ENCODE measurements around the gene PDZD11. TPM values are rescaled to one million over a fixed set of nuclear protein-coding genes. Genes with fewer than 3 reads are reported as not detected.
"Not testable (repeated sequence)": the region's sequence is repeated elsewhere in the genome, so short reads cannot be mapped to it uniquely, and the experiment has no call there.

PDZD11 gene
- total RNA-seq, 1 experiment from 2014 or later, result 30.6 TPM

GRCh38 chrX:70324326-70324725, 34.6 kb upstream of the PDZD11 start:
- Histone ChIP-seq H3K27ac (ENCODE audit: insufficient read length, low read depth, low read length) (no peak overlapping the region), H3K4ac (ENCODE audit: low read depth, low read length) (no peak overlapping the region), H3K14ac (ENCODE audit: insufficient read depth, low read length) (no peak overlapping the region), H3K79me2 (ENCODE audit: insufficient read depth, low read length) (no peaks in the 10 kb centered on the region), H3K23me2 (ENCODE audit: insufficient read length, low read depth, low read length, poor library complexity, severe bottlenecking) (no peaks in the 10 kb centered on the region), H3K4me1 (ENCODE audit: insufficient read depth, low read length) (no peaks in the 10 kb centered on the region), H4K5ac (ENCODE audit: insufficient read length, low read depth, low read length) (no peak overlapping the region), H3K9ac (ENCODE audit: extremely low read depth, insufficient read length, low read length) (no peak overlapping the region), H3K23ac (ENCODE audit: insufficient read length, low read depth, low read length) (no peak overlapping the region), H2BK12ac (ENCODE audit: insufficient read length, low read depth, low read length) (no peak overlapping the region), H4K91ac (ENCODE audit: insufficient read length, low read depth, low read length) (no peak overlapping the region), H2BK20ac (ENCODE audit: low read depth, low read length, poor library complexity, severe bottlenecking) (no peak overlapping the region), H2BK120ac (ENCODE audit: low read depth, low read length, poor library complexity, severe bottlenecking) (no peak overlapping the region), H3T11ph (ENCODE audit: low read length) (no peak overlapping the region), H3K18ac (ENCODE audit: insufficient read length, low read depth, low read length) (no peak overlapping the region), H4K20me1 (ENCODE audit: control insufficient read depth, insufficient read depth, insufficient read length) (no peaks in the 10 kb centered on the region), H3K27me3 (ENCODE audit: insufficient read depth, low read length) (no peaks in the 10 kb centered on the region), H4K8ac (replicated peaks; ENCODE audit: insufficient read length, low read depth, low read length) (no peak overlapping the region), H2AFZ (ENCODE audit: low read length) (no peak overlapping the region), H2AK5ac (ENCODE audit: insufficient read length, low read length) (no peak overlapping the region), H3K4me2 (ENCODE audit: insufficient read depth, insufficient read length, low read length) (no peak overlapping the region), H2BK15ac (ENCODE audit: low read depth, low read length) (no peak overlapping the region), H3K9me3 (ENCODE audit: control insufficient read depth, low read depth, low read length) (peaks cover 23% of the 10 kb centered on the region), H2BK5ac (ENCODE audit: insufficient read length, low read length) (no peak overlapping the region), H3K56ac (ENCODE audit: insufficient read length, low read depth, low read length) (no peak overlapping the region), H3K79me1 (ENCODE audit: insufficient read depth, low read depth, low read length, poor library complexity, severe bottlenecking) (no peaks in the 10 kb centered on the region)
- Mint-ChIP-seq H3K27ac (no peak overlapping the region), H3K4me3 (no peak overlapping the region), H3K36me3 (ENCODE audit: insufficient read depth in 1 of 3, low read depth in 3 of 3) (peaks cover 2 to 12% (median 8%) of the 10 kb centered on the region in 3 experiments; a peak in 3 of 7 replicates), H3K27me3 (ENCODE audit: low read depth) (no peaks in the 10 kb centered on the region), H3K4me1 (no peaks in the 10 kb centered on the region), H3K9me3 (peaks cover 36 to 39% of the 10 kb centered on the region in 2 experiments)
- no peak for DNase-seq
- WGBS (ENCODE audit: extremely low coverage, insufficient read length, low lambda C conversion rate), result no CpG with 5 or more reads among the region's 2 CpGs
- no peak for TF ChIP-seq CTCF (conservative IDR thresholded peaks at IDR 0.05)

- not testable (repeated sequence) for H3K79me1 ChIP-seq (ENCODE audit: insufficient read depth, low read depth, low read length, poor library complexity, severe bottlenecking); H3K9ac ChIP-seq (ENCODE audit: extremely low read depth, insufficient read length, low read length); H2BK20ac ChIP-seq (ENCODE audit: low read depth, low read length, poor library complexity, severe bottlenecking); H3K23ac ChIP-seq (ENCODE audit: insufficient read length, low read depth, low read length); H2BK15ac ChIP-seq (ENCODE audit: low read depth, low read length); H3K27ac ChIP-seq (ENCODE audit: insufficient read length, low read depth, low read length); H3K27ac Mint-ChIP-seq; H3K4me2 ChIP-seq (ENCODE audit: insufficient read depth, insufficient read length, low read length); H4K91ac ChIP-seq (ENCODE audit: insufficient read length, low read depth, low read length); H3K27me3 Mint-ChIP-seq (ENCODE audit: low read depth); H3K79me2 ChIP-seq (ENCODE audit: insufficient read depth, low read length); H2AFZ ChIP-seq (ENCODE audit: low read length); H3K56ac ChIP-seq (ENCODE audit: insufficient read length, low read depth, low read length); H4K8ac ChIP-seq (replicated peaks; ENCODE audit: insufficient read length, low read depth, low read length); DNase-seq; H3K14ac ChIP-seq (ENCODE audit: insufficient read depth, low read length); H3K4me1 ChIP-seq (ENCODE audit: insufficient read depth, low read length); H3K4ac ChIP-seq (ENCODE audit: low read depth, low read length); H3T11ph ChIP-seq (ENCODE audit: low read length); H3K4me3 Mint-ChIP-seq; H4K5ac ChIP-seq (ENCODE audit: insufficient read length, low read depth, low read length); H2AK5ac ChIP-seq (ENCODE audit: insufficient read length, low read length); H2BK5ac ChIP-seq (ENCODE audit: insufficient read length, low read length); H2BK12ac ChIP-seq (ENCODE audit: insufficient read length, low read depth, low read length); H4K20me1 ChIP-seq (ENCODE audit: control insufficient read depth, insufficient read depth, insufficient read length); H3K18ac ChIP-seq (ENCODE audit: insufficient read length, low read depth, low read length); H3K23me2 ChIP-seq (ENCODE audit: insufficient read length, low read depth, low read length, poor library complexity, severe bottlenecking); H2BK120ac ChIP-seq (ENCODE audit: low read depth, low read length, poor library complexity, severe bottlenecking); H3K27me3 ChIP-seq (ENCODE audit: insufficient read depth, low read length); H3K4me1 Mint-ChIP-seq
- H3K9me3 Mint-ChIP-seq, result peaks cover 36 to 41% of the 10 kb centered on the region in 2 experiments
- WGBS (ENCODE audit: extremely low coverage, insufficient read length, low lambda C conversion rate), result no CpG with 5 or more reads among the region's 6 CpGs
- peaks cover 23% of the 10 kb centered on the region for H3K9me3 ChIP-seq (ENCODE audit: control insufficient read depth, low read depth, low read length)
- H3K36me3 Mint-ChIP-seq (ENCODE audit: insufficient read depth in 1 of 3, low read depth in 3 of 3), result peaks cover 2 to 12% (median 8%) of the 10 kb centered on the region in 3 experiments; a peak in 3 of 7 replicates
Measured at GRCh38 chrX:70323628-70324027, 33.9 kb upstream of the PDZD11 start.
